ENCODE results near the gene EMC10. TPM values are rescaled to one million over a fixed set of nuclear protein-coding genes. Genes with fewer than 3 reads are reported as not detected.

The EMC10 gene
- total RNA-seq, 1 experiment from 2014 or later = 61.3 TPM

DNA sequence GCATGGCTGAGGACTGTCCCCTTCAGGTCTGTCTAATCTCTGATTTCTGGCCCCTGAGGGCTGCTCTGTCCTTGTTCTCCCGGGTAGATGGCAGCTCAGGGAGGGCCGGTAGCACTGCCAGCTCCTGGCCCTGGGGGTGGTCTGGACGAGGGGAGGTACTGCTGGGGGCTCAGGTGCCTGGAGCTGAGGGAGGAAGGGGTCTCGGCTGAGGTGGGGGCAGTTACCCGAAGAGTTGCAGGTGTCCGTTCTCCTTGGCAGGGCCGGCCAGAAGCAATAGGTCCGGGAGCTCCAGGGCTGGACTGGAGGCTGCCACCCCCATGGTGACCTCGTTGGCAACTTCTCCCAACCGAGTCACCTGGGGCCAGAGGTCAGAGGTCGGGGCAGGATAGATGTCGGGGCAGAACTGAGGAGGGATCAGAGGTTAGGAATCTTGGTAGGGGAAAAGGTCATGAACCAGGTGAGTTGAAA lies 1.2 kb upstream of the EMC10 start:
- Mint-ChIP-seq H3K27me3 (ENCODE audit: insufficient read depth, unreplicated experiment) (no peaks in the 10 kb centered on the region), H3K36me3 (ENCODE audit: insufficient read depth, unreplicated experiment) (peaks cover 30% of the 10 kb centered on the region), H3K4me3 (ENCODE audit: unreplicated experiment) (peak overlapping the region; percentile 99), H3K9me3 (ENCODE audit: unreplicated experiment) (no peaks in the 10 kb centered on the region), H3K4me1 (ENCODE audit: insufficient read depth, unreplicated experiment) (peaks cover 13% of the 10 kb centered on the region), H3K27ac (ENCODE audit: low read depth, unreplicated experiment) (no peak overlapping the region)
- TF ChIP-seq, protein P1, sequence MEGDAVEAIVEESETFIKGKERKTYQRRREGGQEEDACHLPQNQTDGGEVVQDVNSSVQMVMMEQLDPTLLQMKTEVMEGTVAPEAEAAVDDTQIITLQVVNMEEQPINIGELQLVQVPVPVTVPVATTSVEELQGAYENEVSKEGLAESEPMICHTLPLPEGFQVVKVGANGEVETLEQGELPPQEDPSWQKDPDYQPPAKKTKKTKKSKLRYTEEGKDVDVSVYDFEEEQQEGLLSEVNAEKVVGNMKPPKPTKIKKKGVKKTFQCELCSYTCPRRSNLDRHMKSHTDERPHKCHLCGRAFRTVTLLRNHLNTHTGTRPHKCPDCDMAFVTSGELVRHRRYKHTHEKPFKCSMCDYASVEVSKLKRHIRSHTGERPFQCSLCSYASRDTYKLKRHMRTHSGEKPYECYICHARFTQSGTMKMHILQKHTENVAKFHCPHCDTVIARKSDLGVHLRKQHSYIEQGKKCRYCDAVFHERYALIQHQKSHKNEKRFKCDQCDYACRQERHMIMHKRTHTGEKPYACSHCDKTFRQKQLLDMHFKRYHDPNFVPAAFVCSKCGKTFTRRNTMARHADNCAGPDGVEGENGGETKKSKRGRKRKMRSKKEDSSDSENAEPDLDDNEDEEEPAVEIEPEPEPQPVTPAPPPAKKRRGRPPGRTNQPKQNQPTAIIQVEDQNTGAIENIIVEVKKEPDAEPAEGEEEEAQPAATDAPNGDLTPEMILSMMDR (IDR thresholded peaks at IDR 0.05; ENCODE audit: unreplicated experiment) = no peak
- CTCF ChIA-PET = interaction anchor here (0.6 kb wide), 1 partner anchor 12 kb away, joined by 3 read pairs; no protein-coding TSS in a partner anchor
- POLR2A ChIA-PET = no interaction called here
- intact Hi-C loops (cut with micrococcal nuclease) = no loop called here
- BruUV-seq (replicated peaks) = no TSS peak
- DNase-seq (ENCODE audit: unreplicated experiment) = no peak

DNA sequence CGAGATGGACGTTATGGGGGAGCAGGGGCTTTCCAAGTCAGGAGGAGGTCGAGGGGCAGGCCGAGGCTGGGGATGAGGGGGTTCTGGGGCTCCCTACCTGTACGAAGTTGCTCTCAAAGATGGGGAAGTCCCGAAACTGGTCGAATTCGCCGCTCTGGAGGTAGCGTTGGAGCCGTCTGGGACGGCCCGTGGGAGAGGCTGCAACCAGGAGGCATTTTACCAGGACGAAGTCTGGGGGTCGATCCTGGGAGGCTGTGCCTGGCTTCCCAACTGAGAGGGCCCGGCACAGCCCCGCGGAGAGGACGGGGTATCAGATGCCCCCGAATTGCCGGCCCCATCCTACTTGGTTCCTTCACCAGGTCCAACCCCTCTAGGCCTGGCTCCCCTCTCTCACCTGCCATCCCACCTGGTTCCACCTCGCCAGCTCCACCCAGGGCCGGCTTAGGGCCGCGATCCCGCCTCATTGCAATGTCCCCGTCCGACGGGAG lies 527 bp upstream of the EMC10 start:
- intact Hi-C loops (cut with micrococcal nuclease) = loop anchor here (1.0 kb wide), 2 partner anchors 36 to 91 kb away; partner anchors contain the start of genes JOSD2 and POLD1
- no peak for DNase-seq (ENCODE audit: unreplicated experiment)
- H3K27me3 Mint-ChIP-seq (ENCODE audit: insufficient read depth, unreplicated experiment) = no peaks in the 10 kb centered on the region
- TF ChIP-seq, protein P1 (IDR thresholded peaks at IDR 0.05; ENCODE audit: unreplicated experiment) = no peak
- ChIA-PET CTCF (no interaction called here), POLR2A (interaction anchor here (1.5 kb wide), 1 partner anchor 92 kb away, joined by 6 read pairs; the partner anchor contains the start of gene POLD1)
- peaks cover 34% of the 10 kb centered on the region for H3K36me3 Mint-ChIP-seq (ENCODE audit: insufficient read depth, unreplicated experiment)
- H3K4me3 Mint-ChIP-seq (ENCODE audit: unreplicated experiment) = peak overlapping the region; percentile 99
- no TSS peak for BruUV-seq (replicated peaks)
- H3K4me1 Mint-ChIP-seq (ENCODE audit: insufficient read depth, unreplicated experiment) = peaks cover 13% of the 10 kb centered on the region
- H3K27ac Mint-ChIP-seq (ENCODE audit: low read depth, unreplicated experiment) = no peak overlapping the region
- H3K9me3 Mint-ChIP-seq (ENCODE audit: unreplicated experiment) = no peaks in the 10 kb centered on the region

DNA sequence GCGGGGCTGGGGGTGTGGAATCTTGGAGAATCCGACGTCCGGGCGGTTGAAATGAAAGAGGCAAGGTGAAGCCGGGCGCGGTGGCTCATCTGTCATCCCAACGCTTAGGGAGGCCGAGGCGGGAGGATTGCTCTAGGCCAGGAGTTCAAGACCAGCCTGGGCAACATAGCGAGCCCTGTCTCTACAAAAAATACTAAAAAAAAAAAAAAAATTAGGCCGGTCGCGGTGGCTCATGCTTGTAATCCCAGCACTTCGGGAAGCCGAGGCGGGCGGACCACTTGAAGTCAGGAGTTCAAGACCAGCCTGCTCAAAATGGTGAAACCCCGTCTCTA lies 566 bp downstream of the EMC10 start:
- CTCF ChIA-PET = interaction anchor here (0.6 kb wide), 3 partner anchors 17 to 918 kb away, joined by 3 read pairs; no protein-coding TSS in a partner anchor
- POLR2A ChIA-PET = interaction anchor here (0.6 to 1.5 kb wide), 2 partner anchors 93 to 119 kb away, joined by 4 to 6 read pairs; partner anchors contain the start of gene POLD1
- Mint-ChIP-seq H3K4me3 (ENCODE audit: unreplicated experiment) (peak overlapping the region; percentile 99), H3K9me3 (ENCODE audit: unreplicated experiment) (no peaks in the 10 kb centered on the region), H3K4me1 (ENCODE audit: insufficient read depth, unreplicated experiment) (peaks cover 13% of the 10 kb centered on the region), H3K27ac (ENCODE audit: low read depth, unreplicated experiment) (peak overlapping the region; percentile 88), H3K27me3 (ENCODE audit: insufficient read depth, unreplicated experiment) (no peaks in the 10 kb centered on the region), H3K36me3 (ENCODE audit: insufficient read depth, unreplicated experiment) (peaks cover 37% of the 10 kb centered on the region)
- intact Hi-C loops (cut with micrococcal nuclease) = loop anchor here (1.0 kb wide), 2 partner anchors 34 to 93 kb away; partner anchors contain the start of genes JOSD2 and POLD1
- TF ChIP-seq, protein P1 (IDR thresholded peaks at IDR 0.05; ENCODE audit: unreplicated experiment) = no peak
- TSS peak; percentile 67 for BruUV-seq (replicated peaks)
- DNase-seq (ENCODE audit: unreplicated experiment) = no peak

DNA sequence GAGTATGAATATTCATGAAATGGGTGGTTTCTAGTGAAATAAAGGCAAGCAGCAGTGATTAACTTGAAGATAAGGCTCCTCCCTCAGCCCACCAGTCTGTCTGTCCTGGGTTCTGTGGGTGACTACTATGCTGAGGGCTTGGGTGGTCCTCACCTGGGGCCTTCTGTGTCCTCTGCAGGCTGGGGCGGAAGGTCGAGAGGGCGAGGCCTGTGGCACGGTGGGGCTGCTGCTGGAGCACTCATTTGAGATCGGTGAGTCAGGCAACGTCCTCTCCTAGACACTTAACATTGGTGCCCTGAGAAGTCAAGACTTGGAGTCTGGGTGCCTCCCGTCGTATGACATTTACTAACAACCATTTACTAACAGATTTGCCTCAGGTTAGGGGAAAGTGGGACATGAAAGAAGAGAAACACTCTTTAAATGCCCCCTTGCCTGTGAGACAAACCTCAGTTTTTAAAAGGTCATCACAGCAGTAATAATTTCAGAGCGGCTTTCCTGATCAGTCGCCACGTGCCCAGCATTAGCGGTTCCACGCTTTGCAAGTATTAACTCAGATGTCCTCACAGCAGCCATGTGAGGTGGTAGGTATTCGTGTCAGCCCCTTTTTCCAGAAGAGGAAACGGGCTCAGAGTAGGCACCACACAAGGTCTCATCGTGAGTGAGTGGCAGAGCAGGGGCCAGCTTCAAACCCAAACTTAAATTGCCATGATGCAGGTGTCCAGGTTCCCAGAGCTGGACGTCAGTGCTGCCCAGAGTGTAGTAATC lies 1.6 kb downstream of the EMC10 start:
- H3K4me1 Mint-ChIP-seq (ENCODE audit: insufficient read depth, unreplicated experiment) = peaks cover 13% of the 10 kb centered on the region
- intact Hi-C loops (cut with micrococcal nuclease) = no loop called here
- H3K27me3 Mint-ChIP-seq (ENCODE audit: insufficient read depth, unreplicated experiment) = no peaks in the 10 kb centered on the region
- POLR2A ChIA-PET = no interaction called here
- CTCF ChIA-PET = interaction anchor here (0.6 to 1.3 kb wide), 4 partner anchors 17 to 109 kb away, joined by 3 to 6 read pairs (median 4); partner anchors contain the start of gene MYBPC2
- TF ChIP-seq, protein P1 (IDR thresholded peaks at IDR 0.05; ENCODE audit: unreplicated experiment) = no peak
- peak overlapping the region; percentile 13 for H3K27ac Mint-ChIP-seq (ENCODE audit: low read depth, unreplicated experiment)
- peaks cover 37% of the 10 kb centered on the region for H3K36me3 Mint-ChIP-seq (ENCODE audit: insufficient read depth, unreplicated experiment)
- peak overlapping the region; percentile 99 for H3K4me3 Mint-ChIP-seq (ENCODE audit: unreplicated experiment)
- no TSS peak for BruUV-seq (replicated peaks)
- DNase-seq (ENCODE audit: unreplicated experiment) = no peak
- H3K9me3 Mint-ChIP-seq (ENCODE audit: unreplicated experiment) = no peaks in the 10 kb centered on the region
